Measurements from ENCODE around the gene THRA. TPM values are rescaled to one million over a fixed set of nuclear protein-coding genes. Genes with fewer than 3 reads are reported as not detected.

THRA gene
- total and polyA plus RNA-seq, 9 of the 15 experiments (the other 6 are each of a cell fraction or from before 2014, with no cell fraction given), result 0.34 to 23.4 (median 12.7) TPM

DNA sequence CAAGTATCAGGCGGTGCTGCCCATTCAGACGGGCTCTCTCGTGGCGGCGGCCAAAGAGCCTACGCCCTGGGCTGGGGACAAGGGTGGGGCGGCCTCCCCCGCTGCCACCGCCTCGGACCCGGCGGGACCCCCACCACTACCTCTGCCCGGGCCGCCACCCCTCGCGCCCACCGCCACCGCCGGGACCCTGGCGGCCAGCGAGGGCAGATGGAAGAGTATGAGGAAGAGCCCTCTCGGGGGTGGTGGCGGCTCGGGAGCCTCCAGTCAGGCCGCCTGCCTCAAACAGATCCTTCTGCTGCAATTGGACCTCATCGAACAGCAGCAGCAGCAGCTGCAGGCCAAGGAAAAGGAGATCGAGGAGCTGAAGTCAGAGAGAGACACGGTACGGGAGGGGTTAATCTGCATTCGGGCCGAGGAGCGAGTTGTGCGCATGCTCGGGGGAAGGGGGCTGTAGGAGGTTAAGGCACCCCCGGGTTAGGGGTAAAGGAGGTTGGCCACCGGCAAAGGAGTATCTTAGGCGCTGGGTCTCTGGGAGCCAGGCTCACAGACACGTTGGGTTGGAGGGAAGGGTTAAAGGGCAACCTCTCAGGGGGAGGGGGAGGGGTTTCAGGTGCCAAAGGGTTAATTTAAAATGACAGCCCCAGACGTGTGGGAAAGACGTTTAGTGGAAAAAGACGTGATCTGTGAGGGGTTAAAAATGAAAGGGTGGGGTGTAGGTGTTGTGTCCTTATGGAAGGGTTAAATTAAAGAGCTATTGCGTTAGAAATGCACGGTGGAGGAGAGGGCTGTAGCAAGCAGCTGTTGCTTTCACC lies 60.4 kb downstream of the THRA start (continued):
- TF ChIP-seq, protein P1, sequence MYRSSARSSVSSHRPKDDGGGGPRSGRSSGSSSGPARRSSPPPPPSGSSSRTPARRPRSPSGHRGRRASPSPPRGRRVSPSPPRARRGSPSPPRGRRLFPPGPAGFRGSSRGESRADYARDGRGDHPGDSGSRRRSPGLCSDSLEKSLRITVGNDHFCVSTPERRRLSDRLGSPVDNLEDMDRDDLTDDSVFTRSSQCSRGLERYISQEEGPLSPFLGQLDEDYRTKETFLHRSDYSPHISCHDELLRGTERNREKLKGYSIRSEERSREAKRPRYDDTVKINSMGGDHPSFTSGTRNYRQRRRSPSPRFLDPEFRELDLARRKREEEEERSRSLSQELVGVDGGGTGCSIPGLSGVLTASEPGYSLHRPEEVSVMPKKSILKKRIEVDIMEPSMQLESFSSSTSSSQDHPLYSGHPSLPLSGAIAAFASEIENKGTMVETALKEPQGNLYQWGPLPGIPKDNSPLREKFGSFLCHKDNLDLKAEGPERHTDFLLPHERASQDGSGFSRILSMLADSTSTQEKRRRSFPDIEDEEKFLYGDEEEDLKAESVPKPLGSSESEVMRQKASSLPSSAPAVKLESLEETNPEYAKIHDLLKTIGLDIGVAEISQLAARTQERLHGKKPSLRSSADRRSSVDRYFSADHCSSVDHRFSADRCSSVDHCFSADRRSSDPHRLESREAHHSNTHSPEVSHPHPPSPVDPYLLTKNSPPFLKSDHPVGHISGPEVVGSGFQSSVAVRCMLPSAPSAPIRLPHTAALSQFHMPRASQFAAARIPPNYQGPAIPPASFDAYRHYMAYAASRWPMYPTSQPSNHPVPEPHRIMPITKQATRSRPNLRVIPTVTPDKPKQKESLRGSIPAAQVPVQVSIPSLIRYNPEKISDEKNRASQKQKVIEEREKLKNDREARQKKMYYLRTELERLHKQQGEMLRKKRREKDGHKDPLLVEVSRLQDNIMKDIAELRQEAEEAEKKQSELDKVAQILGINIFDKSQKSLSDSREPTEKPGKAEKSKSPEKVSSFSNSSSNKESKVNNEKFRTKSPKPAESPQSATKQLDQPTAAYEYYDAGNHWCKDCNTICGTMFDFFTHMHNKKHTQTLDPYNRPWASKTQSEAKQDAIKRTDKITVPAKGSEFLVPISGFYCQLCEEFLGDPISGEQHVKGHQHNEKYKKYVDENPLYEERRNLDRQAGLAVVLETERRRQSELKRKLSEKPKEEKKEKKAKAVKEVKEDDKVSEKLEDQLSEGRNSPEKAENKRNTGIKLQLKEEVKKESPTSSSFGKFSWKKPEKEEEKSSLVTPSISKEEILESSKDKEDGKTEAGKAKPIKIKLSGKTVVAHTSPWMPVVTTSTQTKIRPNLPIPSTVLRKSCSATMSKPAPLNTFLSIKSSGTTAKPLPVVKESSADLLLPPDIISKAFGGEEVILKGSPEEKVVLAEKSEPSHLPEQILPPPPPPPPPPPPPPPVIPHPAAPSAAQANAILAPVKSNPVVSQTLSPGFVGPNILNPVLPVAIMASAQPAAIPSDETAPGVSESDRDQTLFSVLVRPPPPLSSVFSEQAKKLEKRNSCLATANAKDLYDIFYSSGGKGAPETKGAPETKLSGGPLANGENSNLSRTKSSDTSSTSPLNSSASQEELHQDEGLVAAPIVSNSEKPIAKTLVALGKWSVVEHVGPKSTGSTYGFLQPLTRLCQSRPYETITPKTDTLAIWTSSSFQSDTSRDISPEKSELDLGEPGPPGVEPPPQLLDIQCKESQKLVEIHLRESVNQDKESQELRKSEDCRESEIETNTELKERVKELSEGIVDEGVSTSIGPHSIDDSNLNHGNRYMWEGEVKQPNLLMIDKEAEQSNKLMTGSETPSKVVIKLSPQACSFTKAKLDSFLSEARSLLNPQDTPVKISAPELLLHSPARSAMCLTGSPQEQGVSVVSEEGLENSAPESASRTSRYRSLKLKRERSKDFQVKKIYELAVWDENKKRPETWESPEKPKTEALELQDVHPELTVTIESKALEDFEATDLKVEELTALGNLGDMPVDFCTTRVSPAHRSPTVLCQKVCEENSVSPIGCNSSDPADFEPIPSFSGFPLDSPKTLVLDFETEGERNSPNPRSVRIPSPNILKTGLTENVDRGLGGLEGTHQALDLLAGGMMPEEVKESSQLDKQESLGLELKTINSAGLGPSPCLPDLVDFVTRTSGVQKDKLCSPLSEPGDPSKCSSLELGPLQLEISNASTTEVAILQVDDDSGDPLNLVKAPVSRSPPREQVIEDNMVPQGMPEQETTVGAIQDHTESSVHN (IDR thresholded peaks at IDR 0.05; ENCODE audit: borderline replicate concordance in 1 of 2, low read depth in 1 of 2), result no peak
- TF ChIP-seq FOXK1 (CRISPR knock-in tag; IDR thresholded peaks at IDR 0.05; ENCODE audit: borderline replicate concordance) (no peak), NUFIP1 (IDR thresholded peaks at IDR 0.05; ENCODE audit: partially characterized antibody) (no peak), CBFA2T3 (IDR thresholded peaks at IDR 0.05) (no peak), ZNF24 (IDR thresholded peaks at IDR 0.05) (no peak), TEAD2 (tag; IDR thresholded peaks at IDR 0.05) (no peak), KLF6 (CRISPR knock-in tag; IDR thresholded peaks at IDR 0.05; ENCODE audit: borderline replicate concordance) (no peak), ZNF212 (CRISPR knock-in tag; IDR thresholded peaks at IDR 0.05) (no peak), TAF1 (IDR thresholded peaks at IDR 0.05; ENCODE audit: control insufficient read depth, extremely low read depth, insufficient read depth, low read length, severe bottlenecking) (peak; percentile 12), FOXJ3 (CRISPR knock-in tag; IDR thresholded peaks at IDR 0.05) (no peak), ZNF561 (CRISPR knock-in tag; conservative IDR thresholded peaks at IDR 0.05) (no peak), MCM7 (IDR thresholded peaks at IDR 0.05) (no peak), EP300 (IDR thresholded peaks at IDR 0.05; ENCODE audit: low read length) (no peak)
- TF ChIP-seq, protein P2, sequence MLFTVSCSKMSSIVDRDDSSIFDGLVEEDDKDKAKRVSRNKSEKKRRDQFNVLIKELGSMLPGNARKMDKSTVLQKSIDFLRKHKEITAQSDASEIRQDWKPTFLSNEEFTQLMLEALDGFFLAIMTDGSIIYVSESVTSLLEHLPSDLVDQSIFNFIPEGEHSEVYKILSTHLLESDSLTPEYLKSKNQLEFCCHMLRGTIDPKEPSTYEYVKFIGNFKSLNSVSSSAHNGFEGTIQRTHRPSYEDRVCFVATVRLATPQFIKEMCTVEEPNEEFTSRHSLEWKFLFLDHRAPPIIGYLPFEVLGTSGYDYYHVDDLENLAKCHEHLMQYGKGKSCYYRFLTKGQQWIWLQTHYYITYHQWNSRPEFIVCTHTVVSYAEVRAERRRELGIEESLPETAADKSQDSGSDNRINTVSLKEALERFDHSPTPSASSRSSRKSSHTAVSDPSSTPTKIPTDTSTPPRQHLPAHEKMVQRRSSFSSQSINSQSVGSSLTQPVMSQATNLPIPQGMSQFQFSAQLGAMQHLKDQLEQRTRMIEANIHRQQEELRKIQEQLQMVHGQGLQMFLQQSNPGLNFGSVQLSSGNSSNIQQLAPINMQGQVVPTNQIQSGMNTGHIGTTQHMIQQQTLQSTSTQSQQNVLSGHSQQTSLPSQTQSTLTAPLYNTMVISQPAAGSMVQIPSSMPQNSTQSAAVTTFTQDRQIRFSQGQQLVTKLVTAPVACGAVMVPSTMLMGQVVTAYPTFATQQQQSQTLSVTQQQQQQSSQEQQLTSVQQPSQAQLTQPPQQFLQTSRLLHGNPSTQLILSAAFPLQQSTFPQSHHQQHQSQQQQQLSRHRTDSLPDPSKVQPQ (CRISPR knock-in tag; IDR thresholded peaks at IDR 0.05; ENCODE audit: borderline replicate concordance), result no peak

Measured in K562 (cell line).